ENCODE results near the gene FAM222A. TPM values are rescaled to one million over a fixed set of nuclear protein-coding genes. Genes with fewer than 3 reads are reported as not detected.

FAM222A gene
- polyA plus RNA-seq, 12 donors = 3.3 to 12.5 (median 6.5) TPM; not detected in 1

DNA sequence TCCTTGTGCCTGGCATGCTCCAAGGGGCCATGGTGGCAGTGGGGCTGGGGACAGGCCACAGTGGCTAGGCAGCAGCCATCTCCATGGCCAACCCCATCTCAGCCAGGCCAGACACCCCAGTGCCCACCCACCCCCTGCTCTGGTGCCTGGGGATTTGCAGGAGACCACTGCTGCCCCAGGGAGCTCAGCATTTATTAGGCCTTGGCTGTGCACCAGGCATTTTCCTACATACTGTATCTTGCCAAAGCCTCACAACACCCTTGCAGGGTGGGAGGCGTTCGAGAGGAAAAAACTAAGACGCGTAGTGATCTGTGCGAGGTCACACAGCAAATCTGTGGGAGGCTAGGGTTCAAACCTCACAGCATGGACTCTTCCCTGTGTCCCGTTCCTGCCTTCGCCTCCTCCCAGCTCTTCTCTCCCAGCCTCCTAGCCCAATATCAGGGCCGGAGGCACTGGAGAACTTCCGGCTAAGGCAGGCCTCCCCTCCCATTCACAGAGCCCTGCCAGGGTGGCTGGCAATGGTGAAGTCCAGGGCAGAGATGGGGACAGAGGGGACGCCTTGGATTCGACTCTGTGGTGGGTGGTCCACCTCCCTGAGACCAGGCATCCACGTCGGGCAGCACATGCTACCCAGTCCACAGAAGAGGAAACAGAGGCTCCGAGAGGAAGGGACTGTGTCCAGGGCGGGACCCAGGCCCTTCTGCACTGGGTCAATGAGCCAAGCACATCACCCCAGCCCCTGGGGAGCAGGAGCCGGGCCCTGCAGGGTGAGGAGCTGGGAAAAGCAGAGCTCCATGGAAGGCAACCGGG, 57.4 kb downstream of the FAM222A start:
- DNase-seq = no peak

DNA sequence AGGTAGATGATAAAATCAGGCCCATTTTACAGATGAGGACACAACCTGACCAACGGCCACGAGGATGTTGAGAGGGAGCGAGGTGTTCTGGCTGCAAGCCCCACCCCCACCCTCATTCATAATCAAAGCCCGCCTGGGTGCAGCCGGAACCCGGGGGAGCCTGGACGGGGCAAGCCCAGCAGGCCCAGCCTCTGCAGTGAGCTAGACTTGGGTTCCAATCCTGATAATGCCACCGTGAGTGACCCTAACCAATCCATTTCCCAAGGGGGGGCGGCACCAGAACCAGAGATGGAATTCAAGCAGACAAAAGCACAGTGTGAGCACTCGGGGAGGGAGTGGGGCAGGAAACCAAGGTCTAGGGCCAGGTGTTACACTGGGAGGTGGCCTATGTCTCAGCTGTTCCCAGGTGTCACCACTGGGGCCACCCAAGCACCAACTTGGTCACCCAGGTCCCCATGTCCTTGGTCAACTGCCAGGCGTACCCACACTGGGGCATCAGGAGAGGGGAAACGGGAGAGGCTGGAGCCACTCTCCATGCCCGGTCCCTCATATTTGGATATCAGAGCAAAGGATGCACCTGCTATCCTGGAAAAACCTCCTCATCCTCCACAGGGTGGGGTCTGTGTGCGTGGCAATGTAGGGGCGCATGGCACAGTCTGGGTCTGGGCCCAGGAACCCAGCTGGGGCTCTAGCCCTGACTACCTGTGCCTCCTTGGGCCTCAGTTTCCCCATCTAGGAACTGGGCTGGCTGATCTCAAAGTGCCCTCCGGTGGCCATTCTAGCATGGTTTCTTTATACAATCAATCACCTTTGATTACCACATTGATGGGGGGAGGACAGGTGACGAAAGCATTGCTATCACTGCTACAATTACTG, 58.4 kb downstream of the FAM222A start:
- DNase-seq = no peak

DNA sequence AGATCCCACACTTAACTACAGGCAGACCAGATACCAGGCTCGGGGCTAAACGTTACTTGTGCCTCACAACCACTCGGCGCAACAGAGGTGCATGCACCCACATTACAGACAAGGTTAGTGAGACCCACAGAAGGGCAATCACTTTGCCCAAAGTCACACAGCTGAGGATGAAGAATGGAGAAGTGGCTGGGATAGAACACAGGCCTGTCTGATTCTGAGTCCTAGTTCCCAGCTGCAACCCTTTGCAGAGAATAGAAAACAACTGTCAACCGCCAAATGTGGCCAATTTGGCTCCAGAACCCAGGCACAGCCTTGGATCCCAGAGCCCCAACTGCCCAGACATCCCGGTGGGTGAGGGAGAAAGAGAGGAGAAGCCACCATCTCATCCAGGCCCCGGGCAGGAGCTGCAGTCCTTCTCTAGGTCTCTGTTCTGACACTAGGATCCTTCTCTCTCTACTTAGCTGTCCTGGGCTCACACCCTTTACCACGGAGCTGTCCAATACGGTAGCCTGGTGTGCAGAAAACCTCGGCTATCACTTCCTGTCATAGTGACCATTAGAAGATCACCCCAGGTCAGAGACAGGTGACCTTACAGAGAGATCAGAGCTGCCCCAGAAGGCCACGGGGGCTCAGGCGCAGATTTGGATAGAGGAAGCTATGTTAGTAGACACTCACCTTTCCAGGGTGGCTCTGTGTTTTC, 59.1 kb downstream of the FAM222A start:
- no peak for DNase-seq

DNA sequence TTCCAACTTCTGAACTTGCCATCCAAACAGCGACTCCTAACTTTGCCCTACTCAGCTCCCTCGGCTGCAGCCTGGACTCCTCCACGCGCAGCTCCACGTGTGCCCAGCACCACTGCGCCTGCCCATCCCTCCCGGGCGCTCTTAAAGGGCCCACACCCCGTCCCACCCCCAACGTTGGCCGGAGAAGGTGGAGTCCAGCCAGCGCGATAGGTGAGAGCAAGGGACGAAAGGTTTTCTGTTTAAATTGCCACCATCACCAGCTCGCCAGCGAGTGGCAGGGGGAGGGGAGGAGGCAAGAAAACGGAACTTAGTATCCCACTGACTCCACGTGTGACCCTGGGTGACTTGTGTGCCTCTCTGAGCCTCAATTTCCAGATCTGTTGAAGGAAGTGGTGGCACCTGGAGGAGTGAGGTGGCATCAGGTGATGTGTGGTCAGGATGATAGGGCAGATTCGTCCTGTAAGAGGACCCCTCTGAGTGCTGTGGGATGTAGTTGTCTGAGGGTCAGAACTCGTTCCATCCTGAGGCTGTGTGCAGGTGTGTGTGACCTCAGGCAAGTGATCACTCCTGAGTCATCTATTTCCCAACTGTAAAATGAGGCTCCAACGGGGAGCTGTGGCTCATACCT, 59.9 kb downstream of the FAM222A start:
- DNase-seq = no peak

DNA sequence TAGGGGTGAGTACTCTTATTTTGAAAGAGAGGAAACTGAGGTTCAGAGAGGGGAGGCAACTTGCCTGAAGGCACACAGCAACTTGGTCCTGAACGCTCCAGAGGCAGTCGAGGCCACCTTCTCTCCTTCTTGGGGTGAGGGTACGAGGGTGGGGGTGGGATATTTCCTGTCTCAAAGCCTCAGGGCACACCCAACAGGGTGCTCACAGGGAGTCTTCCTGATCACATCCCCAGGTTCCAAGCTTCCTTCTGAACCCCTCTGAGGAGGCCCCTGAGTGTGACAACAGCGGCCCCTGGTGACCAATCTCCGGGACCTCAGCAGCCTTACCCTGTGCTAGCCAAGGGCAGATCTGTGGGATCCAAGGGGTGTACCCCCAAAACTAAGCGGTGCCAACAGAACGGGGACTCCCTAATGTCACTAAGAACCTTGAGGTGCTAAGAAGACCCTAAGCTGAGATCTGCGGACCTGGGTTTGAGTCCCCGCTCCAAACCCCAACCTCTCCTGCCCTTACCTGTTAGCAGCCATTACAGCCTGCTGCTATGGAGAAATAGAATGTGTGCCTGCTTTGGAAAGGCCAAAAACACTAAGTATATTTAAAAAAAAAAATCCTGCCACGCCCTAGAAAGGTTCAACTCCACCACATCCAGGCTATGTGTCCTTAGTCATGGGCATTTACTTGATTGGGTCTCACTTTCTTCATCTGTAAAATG, 61.7 kb downstream of the FAM222A start:
- peak; percentile 62 for DNase-seq

DNA sequence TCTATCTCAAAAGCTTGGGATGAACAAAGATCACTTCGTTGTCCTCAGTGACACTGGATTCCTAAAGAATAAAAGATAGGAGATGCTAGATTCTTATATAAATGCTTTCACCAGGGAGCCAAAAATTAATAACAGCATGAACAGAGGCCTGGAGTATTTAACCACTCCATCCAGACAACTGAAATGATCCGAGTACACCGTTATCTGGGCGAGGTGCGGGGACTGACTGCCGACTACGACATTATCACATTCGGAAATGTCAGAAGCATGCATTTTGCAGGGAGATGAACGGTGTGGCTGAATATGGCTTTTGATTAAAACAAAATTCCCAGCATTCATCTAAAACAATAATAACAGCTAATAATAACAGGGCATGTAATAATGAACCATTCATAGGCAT, 63.0 kb downstream of the FAM222A start:
- no peak for DNase-seq

DNA sequence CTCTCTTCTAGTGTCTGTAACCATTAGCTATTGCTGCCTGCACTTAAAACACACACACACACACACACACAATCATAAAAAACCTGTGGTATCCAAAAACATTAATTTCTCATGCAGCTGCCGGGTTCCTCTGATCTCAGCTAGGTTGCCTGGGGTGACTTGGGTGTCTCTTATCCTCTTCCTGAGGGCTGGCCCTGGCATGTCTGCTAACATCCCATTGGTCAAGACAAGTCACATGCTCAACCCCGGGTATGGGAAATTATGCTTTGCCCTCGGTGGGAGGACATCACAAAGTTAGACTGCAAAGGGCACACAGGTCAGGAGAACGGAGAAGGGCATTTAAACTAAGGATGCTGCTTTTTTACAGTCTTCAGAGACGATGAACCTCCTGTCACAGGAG, 63.9 kb downstream of the FAM222A start:
- DNase-seq = no peak

DNA sequence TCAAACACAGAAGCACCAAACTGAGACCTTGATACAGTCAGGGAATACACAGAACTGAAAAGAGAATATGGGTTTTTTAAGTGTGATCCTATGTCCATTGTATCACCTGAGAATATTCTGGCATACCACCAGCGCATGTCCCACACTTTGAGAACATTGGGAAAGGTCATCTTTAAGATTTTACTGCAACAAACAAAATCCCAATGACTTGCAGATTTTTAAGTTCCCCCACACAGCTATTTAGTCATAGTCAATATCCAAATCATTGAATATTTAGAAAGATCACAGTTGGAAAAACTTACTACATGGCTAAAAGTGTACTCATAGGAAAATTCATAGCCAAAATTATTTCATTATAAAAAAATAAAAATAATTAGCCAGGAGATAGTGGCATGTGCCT, 65.1 kb downstream of the FAM222A start:
- no peak for DNase-seq

DNA sequence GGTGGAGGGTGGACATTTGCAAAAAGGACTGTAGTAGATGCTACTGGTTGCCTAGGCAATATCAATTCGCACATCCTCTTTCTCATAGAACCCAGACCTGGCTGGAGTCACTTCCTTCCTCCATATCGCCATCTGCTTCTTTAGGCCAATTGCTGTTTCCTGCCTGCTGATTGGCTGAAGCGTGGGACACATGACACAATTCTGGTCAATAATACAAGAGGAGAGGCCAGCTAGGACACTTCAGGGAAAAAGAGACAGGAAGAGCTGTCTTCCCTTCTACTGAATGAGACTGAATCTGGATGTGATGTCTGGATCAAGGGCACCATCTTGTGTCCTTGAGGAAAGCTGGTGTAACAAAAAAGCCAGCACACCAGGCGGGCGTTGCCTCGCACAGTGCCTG, 65.8 kb downstream of the FAM222A start:
- no peak for DNase-seq

DNA sequence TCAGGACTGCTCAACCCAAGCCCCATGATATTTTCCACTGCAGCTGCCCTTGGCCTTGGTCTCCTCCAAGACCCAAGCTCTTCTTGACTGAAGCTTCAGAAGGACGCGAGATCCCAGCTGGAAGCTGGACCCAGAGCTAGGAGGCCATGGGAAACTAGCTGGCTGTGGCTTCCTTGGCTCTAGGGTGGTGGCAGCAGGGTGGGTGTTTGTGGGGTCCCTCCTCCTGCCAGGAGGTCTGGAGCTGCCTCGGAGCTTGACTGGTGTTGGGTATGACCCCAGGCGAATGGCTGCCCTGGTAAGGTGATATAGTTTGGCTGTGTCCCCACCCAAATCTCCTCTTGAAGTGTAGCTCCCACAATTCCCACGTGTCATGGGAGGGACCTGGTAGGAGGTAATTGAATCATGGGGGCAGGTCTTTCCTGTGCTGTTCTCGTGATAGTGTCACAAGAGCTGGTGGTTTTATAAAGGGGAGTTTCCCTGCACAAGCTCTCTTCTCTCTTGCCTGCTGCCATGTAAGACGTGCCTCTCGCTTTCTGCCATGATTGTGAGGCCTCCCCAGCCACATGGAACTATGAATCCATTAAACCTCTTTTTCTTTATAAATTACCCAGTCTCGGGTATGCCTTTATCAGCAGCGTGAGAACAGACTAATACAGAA, 68.2 kb downstream of the FAM222A start:
- DNase-seq = no peak

DNA sequence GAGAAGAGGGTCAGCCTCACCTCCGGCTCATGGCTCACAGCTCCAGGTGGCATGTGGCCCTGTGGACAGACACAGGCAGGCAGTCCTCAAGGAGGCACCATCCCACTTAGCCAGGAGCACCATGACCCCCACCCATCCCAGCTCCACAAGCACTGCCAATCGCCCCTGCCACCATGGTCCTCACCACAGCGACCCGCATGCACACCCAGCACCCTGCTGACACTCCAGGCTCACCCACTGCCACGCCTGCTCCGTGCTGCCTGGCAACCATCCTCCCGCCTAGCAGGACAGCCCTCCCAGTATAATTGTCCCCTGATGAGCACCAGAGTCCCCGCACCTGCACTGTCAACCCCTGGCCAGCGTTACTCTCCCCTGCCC, 68.7 kb downstream of the FAM222A start:
- no peak for DNase-seq

DNA sequence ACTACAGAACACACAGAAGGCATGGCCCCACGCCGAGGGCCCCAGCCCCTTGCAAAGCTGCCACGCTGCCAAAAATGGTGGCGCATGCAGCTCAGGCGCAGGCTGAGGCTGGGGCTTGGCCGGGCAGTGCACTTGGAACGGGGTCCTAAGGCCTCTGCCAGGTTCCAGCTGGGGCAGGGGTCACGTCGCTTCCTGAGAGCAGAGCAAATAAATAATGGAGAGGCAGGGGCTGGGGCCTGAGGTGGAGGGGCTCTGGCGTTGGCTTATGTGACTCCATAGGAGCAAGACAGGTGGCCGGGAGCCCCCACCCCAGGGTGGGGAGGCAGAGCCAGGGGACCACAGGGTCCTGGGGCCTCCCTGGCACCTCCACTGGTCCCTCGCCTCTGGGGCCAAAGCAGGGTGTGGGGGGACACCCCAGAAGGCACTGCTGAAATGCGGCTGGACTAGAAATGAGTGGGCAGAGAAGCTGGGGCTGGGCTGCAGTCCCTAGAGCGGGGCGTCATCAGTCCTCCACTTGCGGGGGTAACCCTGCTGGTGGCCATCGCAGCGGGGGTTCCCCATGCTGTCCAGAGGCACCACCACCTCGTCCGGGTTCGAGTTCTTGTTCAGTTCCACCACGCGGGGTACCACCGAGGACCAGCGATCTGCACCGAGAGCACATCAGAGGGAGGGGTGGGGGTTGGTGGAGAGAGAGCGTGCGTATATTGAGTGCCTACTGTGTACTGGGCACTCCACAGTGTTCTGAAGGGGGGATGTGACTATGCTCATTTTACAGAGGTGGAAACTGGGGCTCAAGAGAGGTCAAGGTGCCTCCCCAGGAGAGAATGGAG, 69.7 kb downstream of the FAM222A start:
- no peak for DNase-seq

DNA sequence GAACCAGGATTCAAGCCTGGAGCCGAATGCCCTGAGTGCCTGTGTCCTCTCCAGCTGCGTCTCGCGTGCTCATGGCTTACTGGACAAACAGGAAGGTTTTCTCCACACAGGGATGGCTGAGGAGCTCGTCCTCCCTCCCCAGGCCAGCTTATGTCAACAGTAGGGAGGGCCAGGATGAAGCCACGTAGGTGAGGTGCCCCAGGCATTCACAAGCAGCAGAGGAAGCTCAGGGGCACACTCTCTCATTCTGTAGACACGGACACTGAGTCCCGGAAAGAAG, 70.3 kb downstream of the FAM222A start:
- no peak for DNase-seq

DNA sequence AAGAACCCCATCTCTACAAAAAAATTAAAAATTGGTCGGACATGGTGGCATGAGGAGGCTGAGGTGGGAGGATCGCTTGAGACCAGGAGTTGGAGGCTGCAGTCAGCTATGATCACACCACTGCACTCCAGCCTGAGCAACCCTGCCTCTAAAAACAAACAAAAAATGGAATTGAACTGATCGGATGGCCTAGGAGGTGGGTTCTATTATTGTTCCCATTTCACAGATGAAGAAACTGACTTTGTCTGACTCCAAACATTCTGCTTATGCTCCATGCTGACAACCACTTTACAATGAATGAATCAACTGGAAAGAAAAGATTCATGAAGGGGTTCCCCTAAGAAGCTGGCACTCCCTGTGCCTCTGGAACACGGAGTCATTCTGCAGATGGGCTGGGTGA, 72.2 kb downstream of the FAM222A start:
- DNase-seq = no peak

DNA sequence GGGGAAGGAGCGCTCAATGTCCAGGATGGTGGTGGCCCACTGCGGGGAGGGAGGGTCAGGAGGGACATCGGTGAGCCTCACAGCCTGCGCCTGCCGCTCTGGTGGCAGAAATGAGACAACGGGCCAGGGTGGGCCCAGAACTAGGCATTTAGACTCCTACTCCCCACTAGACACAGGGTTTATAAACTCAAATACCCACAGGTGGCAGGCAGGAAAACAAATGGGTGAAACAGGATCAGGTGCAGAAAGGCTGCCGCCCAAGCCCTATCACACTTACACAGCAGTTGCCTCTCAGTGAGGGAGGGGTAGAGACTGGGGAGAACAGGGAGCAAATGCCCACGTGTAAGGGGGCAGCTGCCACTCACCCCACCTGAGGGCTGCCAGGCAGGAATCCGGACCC, 73.2 kb downstream of the FAM222A start:
- no peak for DNase-seq

DNA sequence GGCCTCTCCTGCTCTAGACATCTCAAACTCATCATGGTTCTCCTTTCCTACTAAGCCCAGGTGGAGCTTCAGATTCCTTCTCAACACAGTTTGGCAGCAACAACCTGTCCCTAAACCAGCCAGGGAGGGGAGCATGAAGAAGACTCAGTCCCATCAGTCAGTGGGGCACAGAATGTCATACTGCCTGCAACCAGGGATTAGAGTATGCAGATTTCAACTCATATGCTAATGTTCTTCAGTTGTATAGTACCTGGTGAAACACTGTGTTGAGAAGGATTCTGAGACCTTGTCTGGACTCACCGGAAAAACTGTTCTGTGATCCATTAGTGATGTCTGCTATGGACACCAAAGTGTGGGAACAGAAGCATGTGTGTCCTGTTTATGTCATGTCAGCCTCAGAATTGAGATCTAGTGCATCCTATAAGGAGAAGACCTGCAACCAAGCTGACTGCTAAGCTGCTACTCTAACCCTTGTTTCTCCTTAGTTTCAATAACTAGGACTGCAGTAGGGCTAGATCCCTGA, 76.0 kb downstream of the FAM222A start:
- DNase-seq = no peak

DNA sequence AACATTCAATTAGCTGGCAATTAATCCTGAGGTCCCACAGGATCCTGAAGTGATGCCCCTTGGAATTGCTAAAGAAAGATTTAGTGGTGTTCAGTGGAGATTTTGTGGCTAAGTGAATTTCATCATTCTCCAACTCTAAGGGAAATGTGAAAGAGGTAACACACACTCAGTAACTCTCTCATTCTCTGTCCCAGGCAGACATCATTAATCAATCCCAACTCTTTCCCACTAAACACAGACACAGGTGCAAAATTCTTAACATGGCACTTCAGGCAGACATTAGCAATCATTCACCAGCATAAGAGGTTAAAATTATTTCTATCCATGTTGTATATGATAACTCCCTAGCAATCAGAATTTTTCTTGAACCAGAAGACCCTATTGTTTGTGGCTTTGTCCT, 79.4 kb downstream of the FAM222A start:
- no peak for DNase-seq

DNA sequence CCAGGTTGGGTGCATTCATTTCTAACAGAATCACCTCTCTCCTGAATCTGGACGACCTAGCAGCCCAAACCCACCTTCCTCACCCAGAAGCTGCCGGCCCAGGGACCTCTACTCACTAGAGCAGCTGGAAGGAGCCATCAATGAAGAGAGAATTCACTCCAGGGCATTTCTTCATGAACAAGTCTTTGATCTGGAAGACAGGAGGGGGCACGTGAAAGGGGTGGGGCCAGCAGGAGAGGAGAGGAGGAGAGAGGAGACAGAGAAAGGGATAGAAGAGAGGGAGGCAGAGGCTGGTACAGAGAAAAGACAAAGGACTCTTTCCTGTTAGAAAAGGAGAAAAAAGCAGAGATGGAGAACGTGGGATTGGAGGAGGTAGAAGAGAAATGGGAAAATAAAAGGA, 79.8 kb downstream of the FAM222A start:
- DNase-seq = no peak

DNA sequence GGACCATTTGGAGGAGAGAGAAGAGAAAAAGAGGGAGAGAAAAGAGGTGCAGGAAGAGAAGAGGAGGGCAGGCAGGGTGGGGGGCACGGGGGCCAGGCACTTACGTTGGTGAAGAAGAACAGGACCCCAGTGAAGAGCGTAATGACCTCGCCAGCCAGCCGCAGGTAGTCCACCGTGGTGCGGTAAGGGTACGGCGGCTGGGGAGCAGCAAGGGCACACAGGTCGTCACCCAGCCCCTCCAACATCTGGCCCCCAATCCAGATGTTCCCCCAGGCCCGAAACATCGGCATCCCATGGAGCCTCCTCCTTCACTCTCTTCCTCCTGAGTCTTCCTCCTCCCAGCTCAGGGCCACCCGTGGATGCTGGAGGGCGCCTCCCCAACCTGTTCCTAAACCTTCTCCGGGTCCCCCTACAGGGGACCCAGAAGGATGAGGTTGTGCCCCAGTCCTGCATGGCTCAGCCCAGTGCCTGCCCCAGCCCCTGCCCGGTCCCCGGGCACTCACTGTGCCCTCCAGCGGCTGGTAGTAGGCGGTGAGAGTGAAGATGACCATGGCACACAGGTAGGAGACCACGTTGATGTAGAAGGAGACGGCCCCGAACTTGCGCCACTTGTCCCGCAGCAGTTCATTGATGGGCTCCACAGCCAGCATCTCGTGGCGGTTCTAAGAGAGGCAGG, 80.3 kb downstream of the FAM222A start:
- no peak for DNase-seq

Data from muscle of arm (tissue), 12 donors.